NCI-H187 (cell line): ENCODE data around the gene AK5.
"Not testable (repeated sequence)": the region's sequence is repeated elsewhere in the genome, so short reads cannot be mapped to it uniquely, and the experiment has no call there.

Experiments used
- DNase-seq, 2 experiments: peaks; one replicate each; lab custom pipeline; 2025; lab: John Stamatoyannopoulos, UW

Gene AK5

DNA sequence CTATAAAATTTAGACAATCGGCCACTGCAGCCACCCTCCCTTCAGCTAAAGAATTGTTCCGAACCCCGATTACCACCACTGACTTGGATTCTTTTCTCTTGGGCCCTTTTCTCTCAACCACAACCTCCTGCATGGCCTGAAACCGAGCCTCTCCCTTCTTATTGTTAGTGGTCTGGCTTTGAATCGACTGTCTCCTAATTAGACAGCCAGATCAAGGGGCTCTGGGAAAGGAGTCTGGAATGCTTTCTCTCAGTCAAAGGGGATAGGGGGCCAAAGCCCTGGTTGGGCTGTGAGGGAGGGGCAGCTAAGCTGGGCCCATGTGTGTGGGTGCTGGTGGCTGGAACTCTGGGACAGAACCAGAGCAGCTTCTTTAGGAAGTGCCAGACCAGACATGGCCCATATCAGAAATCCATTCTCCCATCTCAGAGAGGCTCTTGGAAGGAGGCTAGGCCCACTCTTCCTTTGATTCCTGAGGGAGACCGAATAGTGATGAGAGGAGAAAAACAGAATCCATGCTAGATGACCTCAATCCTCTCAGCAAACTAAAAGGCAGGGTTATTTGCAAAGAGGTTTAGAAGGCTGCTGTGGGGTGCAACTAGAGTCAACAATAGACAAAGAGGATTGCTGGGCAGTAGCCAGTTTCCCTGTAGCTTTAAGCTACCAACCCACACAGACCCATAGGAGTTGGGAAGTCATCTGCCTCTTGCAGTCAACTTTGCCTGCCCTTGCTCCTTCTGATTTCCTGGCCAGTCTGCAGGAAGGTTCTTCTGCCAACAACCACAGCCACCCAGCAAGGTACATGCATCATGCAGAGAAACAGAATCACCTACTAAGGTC is 117.6 kb downstream of the AK5 start:
- no peak for DNase-seq

DNA sequence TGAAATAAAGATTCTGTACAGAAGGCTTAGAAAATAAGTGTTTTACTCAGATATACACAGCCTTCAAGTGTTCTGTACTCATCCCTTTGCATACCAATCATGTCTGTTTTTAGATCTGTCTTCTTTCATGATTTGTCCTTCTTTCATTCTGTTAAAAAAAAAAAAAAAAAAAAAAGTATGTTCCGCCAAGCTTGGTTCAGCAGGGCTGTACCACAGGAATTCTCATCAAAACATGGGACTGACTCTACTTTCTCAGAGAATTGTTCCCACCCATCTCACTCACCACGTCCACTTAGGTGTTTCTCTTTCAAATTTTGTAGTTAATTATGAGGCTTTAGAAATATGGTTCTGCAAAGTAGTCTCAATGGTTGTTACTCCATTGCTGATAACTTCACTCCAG is 119.0 kb downstream of the AK5 start:
- DNase-seq = no peak

DNA sequence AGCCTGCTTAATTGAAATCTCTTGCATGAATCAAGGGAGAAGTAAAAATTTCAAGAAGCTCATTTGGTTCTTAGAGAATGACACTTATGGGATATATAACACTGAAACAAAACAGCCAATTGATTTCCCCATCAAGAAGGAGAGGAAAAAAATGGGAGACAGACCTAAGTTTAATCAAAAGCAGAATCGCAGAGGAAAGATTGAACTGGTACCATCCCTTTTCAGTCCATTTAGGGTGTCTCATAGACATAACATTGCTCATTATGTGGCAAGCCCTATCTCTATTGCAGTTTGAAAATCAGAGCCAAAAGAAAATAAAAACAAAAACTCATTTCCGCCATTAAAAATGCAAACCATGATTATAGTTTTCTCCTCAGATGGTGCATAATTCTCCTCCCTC is 119.6 kb downstream of the AK5 start:
- DNase-seq = no peak

DNA sequence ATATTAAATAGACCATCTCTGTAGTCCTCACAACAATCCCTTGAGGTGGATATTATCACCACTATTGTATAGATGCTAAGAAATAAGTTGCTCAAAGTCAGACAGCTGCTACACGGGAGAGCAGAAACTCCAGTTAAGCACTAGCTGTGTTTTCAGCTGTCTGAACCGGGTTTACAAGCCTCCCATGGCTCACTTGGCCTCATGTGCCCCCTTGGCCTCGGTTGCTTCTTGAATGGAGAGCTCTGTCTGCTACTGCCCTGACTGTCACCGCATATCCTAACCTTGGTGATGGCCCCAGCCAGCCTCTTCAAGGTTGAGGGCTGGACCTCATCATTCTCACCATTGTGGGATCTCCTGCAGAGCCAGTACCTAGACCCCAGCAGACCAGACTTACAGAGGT is 123.4 kb downstream of the AK5 start:
- no peak for DNase-seq

DNA sequence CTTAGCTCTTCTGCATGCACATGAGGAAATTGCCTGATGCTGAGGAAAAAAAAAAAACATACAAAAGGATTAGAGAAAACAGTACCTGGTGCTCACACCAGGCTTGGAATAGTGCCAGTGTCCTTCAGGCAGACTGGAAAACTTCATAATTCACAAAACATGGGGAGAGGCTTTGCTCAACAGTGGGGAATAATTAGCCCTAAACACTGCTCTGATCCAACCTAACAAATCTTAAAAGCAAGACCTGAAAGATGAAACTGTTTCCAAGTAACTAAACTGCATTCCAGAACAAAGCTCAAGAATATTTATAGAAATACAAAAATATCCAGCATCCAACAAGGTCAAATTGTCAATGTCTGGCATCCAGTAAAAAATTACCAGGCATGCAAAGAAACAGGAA is 124.8 kb downstream of the AK5 start:
- DNase-seq = no peak

DNA sequence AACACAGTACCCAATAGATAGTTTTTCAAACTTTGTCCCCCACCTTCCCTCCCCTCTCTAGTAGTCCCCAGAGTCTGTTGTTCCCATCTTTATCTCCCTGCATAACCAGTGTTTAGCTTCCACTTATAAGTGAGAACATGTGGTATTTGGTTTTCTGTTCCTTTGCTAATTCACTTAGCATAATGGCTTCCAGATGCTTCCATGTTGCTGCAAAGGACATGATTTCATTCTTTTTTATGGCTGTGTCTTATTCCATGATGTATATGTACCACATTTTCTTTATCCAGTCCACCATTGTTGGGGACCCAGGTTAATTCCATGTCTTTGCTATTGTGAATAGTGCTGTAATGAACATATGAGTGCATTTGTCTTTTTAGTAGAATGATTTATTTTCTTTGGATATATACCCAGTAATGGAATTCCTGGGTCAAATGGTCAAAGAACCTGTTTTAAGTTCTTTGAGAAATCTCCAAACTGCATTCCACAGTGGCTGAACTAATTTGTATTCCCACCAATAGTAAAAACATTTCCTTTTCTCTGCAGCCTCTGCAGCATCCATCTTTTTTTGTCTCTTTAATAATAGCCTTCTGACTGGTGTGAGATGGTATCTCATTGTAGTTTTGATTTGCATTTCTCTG is 126.0 kb downstream of the AK5 start:
- DNase-seq = no peak

DNA sequence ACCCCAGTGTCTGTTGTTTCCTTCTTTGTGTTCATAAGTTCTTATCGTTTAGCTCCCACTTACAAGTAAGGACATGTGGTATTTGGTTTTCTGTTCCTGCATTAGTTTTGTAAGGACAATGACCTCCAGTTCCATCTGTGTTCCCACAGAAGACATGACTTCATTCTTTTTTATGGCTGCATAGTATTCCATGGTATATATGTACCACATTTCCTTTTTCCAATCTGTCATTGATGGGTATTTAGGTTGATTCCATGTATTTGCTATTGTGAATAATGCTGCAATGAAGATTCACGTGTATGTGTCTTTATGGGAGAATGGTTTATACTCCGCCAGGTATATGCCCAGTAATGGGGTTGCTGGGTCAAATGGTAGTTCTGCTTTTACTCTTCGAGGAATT is 127.1 kb downstream of the AK5 start:
- not testable (repeated sequence) for DNase-seq

DNA sequence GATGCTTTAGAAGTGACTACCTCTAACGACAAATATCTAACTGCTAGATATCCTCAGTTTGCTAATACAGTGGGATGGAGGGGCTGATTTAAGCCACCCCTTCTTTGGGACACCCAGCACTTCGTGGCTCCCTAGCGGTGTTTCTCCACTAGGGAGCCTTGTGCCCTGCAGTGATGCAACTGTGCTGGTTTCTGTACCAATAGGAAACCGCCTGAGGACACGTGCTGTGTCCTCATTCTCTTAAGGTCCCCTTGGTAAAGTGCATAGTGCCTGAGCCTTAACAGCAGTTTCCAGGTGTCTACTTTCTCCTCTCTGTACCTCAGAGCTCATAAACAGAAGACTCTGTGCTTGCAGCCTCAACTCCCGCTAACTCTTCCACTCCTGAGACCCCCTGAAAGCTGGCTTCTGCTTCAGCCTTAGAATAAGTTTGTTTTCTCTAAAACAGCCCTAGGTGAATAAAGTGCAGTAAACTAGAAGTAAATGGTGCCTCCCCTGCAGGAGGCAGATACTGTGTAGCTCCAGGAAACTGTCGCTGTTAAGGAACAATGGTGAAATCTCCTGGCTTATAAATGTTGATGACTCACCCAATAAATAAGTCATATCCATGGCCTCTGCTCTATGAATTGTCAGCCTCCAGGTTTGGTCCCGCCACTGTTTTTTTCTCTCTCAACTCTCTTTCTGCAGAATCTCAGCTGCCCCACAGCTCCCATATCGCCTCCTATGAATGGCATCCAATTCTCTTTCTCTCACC is 130.4 kb downstream of the AK5 start:
- no peak for DNase-seq

DNA sequence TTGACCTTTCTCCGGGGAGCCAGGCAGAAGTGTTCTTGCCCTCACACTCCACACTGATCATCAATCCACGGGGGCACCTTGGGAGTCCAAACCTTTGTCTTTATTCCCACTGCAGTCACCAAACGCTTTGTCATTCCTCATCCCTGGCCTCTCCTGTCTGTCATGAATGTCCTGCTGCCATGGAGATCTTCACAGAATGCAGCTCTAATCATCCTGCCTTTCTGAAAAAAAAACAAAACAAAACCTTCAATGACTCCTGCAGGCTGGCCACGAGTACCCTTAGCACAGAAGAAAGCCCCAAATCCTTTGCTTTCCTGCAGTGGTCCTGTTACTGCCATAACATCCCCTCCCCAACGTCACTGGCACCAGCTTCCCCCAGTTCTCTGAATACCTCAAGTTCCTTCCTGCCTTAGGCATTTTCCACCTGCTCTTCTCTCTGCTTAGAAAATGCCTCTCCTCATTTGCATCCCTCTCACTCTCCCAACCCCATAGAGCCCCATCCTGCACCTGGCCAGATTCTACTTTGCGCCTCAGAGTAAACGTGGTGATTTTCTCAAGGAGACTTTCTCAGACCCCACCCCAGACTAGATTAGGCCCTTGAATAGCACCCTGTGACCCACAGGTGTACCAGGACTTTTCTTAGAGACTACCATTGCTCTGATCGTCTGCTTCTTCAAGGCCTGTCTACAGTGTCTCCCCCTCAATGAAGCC is 131.2 kb downstream of the AK5 start:
- DNase-seq = no peak

DNA sequence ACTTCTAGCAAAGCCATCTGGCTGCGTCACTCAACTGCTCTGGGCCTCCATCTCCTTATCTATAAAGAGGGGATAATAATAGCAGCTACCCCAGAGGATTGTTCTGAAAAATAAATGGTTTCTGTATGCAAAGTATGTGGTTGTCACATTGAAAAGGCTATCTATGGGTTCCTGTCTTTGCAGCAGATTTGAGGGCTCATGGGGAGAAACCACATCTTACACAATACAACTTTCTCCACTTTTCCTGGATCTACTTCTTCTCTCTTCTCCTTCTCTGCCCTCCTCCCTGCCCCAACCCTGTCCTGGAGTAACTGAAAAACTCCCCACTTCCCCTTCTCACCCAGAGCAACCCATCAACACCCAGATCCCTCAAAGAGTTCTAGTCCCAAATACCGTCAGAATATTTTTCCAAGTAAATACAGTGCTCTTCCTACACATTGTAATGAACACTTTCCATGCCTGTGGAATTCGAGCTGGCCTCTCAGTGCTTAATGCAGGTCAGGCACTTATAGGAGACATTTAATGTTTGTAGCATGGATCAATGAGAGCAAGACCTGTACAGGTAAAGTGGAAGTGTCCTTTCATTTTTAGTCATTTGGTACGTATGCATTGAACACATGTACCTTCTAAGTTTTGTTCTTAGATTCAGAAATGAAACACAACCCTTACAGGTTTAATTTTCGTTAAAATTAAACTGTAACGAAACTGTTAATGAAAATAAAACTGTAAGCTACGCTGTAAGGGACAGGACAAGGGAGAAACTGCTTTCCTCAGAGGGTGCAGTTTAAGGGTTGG is 131.9 kb downstream of the AK5 start:
- DNase-seq = no peak

DNA sequence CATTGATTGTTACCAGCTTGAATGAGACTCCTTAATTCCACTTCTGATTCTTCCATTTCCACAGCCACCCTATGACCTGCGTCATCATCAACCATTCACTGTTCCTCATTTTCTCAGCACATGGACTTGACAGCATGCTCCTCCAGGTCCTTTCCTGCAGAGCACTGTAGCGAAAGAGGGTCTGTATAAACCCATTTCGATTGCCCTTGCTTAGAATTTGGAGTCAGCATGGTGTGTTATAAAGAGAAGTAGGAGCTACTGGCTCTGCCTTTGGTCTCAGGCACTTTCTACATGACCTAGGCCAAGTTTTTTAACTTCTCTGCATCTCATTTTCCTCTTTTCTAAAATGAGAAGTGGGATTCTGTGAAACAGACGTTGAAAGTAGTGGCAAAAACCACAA is 133.8 kb downstream of the AK5 start:
- DNase-seq = no peak

DNA sequence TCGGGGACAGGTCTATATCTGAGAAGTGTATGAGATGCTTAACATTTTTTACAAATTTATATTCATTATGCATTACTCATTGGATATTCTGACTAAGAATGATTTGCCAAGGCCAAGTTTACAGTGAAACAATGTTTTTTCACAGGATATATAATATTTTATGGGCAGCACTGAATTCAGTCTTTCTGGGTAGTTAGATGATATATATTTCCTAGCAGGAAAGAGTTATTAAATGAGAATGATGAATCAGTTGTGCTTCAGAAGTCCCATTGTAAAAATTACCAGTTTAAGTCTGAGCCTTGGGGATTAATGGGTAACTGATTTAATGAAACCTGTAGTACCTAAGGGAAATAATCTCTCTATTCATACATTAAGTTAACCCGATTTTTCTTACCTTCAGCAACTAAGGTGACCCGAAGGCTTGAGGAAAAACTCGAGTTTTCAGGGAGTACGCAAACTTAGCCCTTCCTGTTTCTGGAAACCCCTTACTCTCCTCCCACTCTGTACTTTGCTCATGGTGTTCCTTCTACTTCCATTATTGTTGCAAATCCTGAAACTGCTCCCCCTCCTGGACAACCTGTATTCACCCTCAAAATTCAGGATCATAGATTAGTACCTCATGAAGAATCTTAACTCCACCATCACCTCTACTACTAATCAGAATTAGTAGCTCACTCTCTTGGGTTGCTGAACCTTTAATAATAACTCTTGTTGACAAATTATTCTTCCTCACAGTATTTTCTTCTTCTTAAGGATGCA is 135.1 kb downstream of the AK5 start:
- DNase-seq = no peak

DNA sequence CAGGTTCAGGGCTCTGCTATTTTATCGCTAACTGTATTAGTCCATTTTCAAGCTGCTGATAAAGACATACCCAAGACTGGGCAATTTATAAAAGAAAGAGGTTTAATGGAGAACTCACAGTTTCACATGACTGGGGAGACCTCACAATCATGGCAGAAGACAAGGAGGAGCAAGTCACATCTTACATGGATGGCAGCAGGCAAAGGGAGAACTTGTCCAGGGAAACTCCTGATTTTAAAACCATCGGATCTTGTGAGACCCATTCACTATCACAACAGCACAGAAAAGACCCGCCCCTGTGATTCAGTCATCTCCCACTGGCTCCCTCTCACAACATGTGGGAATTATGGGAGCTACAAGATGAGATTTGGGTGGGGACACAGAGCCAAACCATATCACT is 136.2 kb downstream of the AK5 start:
- not testable (repeated sequence) for DNase-seq

DNA sequence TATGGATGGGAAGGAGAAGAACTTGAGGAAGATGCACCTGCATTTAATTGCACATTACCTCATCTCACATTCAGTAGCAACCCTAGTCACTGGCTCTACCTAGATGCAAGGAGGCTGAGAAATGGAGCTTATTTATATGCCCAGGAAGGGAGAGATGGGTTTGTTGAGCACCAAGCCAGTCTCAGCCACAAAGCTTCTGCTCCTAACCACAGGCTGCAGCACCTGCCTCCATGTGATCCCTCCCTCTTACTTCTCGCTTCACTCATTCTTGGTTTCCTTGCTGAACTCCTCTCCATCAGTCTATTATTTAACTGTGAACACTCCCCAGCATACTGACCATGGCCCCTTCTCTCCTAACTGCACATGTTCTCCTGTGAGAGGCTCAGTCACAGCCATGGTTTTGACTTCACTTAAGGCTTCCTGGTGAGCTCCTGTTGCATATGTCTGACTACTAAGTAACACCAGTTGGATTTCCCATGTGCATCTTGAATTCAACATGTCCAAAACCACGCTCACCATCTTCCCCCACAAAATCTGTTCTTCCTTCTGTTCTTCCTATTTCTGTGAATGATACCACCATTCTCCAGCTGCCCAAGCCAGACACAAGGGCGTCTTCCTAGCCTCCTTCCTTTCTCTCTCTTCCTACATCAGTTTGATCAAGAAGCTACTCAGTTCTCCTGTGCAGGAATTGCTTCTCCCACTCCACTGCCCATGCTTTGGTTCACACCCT is 139.8 kb downstream of the AK5 start:
- no peak for DNase-seq

DNA sequence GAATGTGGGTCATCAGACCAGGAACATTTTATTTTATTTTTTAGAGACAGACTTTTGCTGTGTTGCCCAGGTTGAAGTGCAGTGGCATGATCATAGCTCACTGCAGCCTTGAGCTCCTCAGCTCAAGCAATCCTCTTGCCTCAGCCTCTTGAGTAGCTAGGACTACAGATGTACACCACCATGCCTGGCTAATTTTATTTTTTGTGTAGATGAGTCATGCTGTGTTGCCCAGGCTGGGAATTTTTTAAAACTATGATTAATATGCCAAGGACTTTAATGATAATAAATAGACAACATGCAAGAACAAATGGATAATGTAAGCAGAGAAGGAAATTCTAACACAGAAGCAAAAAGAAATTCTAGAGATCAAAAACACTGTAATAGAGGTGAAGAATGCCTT is 142.4 kb downstream of the AK5 start:
- no peak for DNase-seq

DNA sequence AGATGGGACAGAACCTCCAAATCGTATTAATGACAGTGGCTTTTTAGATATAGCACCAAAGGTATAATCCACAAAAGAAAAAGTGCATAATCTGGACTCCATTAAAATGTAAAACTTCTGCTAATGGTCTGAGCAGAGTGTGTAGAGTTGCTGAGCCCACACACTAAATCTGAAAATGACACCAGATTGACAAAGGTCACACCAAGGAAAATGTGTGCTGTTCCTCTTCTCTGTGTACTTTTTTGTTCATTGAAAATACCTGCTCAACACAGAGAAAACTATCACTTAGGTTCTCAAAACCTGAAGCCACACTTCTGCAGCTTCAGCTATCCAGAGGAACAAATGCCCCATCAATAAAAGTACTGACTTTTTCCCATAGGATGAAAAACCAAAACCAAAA is 146.2 kb downstream of the AK5 start:
- no peak for DNase-seq

DNA sequence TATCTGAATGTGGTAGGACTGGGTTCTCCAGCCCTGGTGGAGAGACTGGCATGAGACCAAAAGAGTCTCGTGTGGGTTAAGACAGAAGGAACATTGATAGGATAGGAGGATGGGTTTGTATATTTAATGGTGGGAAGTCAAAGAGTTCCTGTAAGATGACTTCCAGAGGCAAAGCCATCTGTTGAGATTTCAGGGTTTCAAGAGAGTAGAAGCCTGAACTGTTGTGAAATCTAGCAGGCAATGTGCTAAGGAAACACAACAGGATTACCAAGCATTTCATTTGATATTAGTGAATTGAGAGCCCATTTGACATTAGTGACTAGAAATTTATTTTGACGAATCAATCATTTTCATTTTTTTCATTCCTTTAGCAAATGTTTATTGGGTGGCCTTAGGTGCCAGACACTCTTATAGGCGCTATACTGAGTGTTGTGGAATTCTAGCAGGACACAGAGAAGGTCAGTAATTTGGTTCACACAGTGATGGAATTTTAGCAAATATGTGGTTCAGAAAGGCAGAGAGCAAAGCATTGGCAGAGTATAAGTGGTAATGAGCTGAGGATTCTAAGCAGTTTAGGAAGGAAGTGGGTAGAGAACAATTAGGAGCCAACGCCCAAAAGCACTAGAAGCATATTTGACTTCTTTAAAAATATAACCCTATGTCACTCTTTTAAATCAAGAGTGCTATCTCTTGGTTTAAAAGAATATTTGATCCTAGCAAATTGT is 149.3 kb downstream of the AK5 start:
- DNase-seq = no peak

DNA sequence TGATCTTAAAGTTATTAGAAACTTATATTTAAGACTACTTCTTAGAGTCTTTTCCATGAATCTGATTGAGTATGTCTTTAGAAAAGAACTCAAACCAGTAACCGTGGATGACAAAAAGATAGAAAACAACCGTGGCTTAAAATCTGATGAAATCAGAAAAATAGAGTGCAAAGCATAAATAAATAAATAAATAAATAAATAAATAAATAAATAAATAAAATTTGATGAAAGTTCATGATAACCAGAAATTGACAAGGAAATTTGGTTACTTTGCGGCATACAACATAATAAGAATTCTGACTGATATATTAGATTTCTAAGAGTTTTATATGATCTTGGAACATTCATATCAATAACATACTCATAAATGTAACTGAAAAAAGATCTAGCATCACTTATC is 152.1 kb downstream of the AK5 start:
- DNase-seq = no peak

DNA sequence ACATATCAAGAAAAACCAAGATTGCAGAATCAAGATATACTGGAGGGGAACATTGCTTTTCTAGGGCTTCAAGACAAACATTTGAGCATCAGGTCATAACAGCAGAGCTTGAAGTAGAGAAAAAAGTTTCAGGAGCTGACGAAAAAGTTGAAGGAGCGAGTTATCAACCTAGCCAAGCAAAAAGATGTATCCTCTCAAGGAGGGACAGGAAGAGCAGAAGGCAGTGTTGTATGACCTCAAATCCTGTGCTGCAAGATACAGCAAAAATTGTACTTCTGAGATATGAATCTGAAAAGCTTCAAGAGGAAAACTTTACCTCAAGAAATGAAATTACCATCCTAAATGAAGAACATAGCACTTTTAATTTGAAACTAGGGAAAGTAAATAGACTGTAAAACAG is 153.1 kb downstream of the AK5 start:
- no peak for DNase-seq
